ENCODE results near the gene SYNE1.

DNA sequence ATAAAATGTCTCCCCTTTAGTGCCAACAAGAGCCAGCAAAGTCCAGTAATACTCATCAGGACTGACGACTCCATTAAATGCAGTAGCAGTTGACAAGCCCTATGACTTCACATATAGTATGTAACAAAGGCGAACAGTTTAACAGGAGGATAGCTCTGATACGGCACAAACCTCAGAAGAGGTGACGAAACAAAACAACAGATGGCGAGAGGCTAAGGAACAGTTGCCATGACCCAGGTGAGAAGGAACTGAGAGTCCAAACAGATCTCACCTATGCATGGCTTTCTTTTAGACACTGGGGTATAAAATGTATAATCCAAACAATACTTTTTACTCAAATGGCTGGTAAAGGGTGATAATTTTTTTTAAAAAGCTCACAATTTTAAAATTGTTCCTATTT lies 37.1 kb downstream of the SYNE1 start:
- TF ChIP-seq CTCF (IDR thresholded peaks at IDR 0.05) (no peak), POLR2A (IDR thresholded peaks at IDR 0.05) (no peak)
